ENCODE data around the gene ZBED3. TPM values are rescaled to one million over a fixed set of nuclear protein-coding genes. Genes with fewer than 3 reads are reported as not detected.

ZBED3 gene
- polyA plus RNA-seq, 10 donors = 7.5 to 12.0 (median 9.0) TPM

DNA sequence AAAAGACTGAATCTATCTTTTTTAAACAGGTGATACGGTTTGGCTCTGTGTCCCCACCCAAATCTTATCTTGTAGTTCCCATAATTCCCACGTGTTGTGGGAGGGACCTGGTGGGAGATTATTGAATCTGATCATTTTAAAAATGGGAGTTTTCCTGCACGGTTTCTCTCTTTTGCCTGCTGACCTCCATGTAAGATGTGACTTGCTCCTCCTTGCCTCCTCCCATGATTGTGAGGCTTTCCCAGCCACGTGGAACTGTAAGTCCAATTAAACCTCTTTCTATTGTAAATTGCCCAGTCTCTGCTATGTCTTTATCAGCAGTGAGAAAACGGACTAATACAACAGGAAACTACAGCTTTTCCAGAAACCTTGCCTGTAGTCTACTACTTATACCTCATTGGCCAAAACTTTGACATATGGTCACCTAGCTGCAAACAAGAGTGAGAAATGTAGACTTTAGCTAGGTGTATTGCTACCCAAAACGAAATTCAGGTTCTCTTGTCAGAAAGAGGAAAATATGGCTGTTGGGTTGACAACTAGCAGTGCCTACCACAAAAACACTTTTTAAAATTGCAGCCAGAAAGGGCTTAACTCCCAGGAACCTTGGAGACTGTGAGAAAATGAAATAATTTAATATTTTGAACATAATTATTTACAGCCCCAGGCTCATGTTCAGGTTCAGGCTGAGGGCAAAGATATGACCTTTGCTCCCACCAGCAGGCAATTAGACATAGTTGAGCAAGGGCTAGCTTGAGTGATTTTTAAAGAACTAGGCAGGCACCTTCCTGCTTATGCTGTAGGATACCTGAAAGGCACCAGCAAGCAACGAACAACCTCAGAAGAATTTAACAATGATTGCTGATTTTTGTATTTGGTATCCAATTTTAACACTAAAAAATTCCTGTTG is 64.3 kb downstream of the ZBED3 start:
- no peak for DNase-seq

Other genes starting within 250 kb of the ZBED3 start
- gene S100Z, start 237.3 kb downstream of the ZBED3 start, polyA plus RNA-seq (ENCODE audit: insufficient read length in 10 of 10) = under 1 TPM in 9 of 10 donors, not detected in 1; 0.13 to 0.43 (median 0.35) TPM
- 1 to 10 TPM in 2 of 10 donors, under 1 TPM in 8; 0.29 to 1.8 (median 0.47) TPM for gene CRHBP, start 134.2 kb downstream of the ZBED3 start, polyA plus RNA-seq (ENCODE audit: insufficient read length in 10 of 10)
- 10 to 100 TPM; 14.9 to 18.1 (median 15.9) TPM for gene AGGF1, start 56.9 kb downstream of the ZBED3 start, polyA plus RNA-seq (ENCODE audit: insufficient read length in 10 of 10)
- 1 to 10 TPM; 1.8 to 8.5 (median 3.4) TPM for gene PDE8B, start 123.4 kb upstream of the ZBED3 start, polyA plus RNA-seq (ENCODE audit: insufficient read length in 10 of 10)